Endothelial cell of umbilical vein (primary cell): ENCODE results near the gene SEMA4A. TPM values are rescaled to one million over a fixed set of nuclear protein-coding genes. Genes with fewer than 3 reads are reported as not detected.

Source experiments
- BruUV-seq: library from RNA; stranded (reverse); fragments of 400-500 nt; replicated peaks from 2 replicates; lab custom pipeline; 2021; lab: Mats Ljungman, UMichigan
- CTCF ChIA-PET: fragments of 300-600, 350-600 bp; sonication (Branson Sonifier 250); formaldehyde crosslinking; loops from one replicate; lab custom pipeline; 2021; ENCODE audit warnings: antibody characterized with exemption, inconsistent platforms; lab: Charles Lee
- POLR2A ChIA-PET: fragments of 300-600, 350-600 bp; sonication (Branson Sonifier 250); formaldehyde crosslinking; loops from one replicate; lab custom pipeline; 2021; ENCODE audit warnings: antibody characterized with exemption, inconsistent platforms; lab: Charles Lee
- DNase-seq: peaks from one replicate; pipeline ENCODE4 v3.0.0-alpha.2; 2011; ENCODE audit warnings: low read depth, low spot score
- FAIRE-seq: peaks from 2 replicates; lab custom pipeline; 2011; peaks lifted over from hg19 to GRCh38; lab: Jason Lieb, UNC
- H2AFZ ChIP-seq: 2 replicates; pipeline ENCODE4 v1.6.0; 2012; ENCODE audit warnings: low read depth, low read length, control low read depth, inconsistent platforms
- H3K27ac ChIP-seq: 2 replicates; pipeline ENCODE4 v1.5.1; 2011; ENCODE audit warnings: low read depth, mild to moderate bottlenecking, control low read depth, low read length, moderate library complexity; ENCODE audit not compliant: insufficient read depth
- H3K27me3 ChIP-seq, 2 experiments: 2 replicates each; pipeline versions ENCODE4 v1.6.0 to v1.6.1; 2011; ENCODE audit warnings: low read length in 2 of 2, mixed read lengths in 1 of 2; ENCODE audit not compliant: control insufficient read depth in 2 of 2, insufficient read depth in 2 of 2
- H3K36me3 ChIP-seq, 2 experiments: 2 replicates in 1 of 2; 3 replicates in 1 of 2; pipeline ENCODE4 v1.5.1; 2011; ENCODE audit warnings: low read length in 2 of 2, mild to moderate bottlenecking in 1 of 2, moderate library complexity in 1 of 2; ENCODE audit not compliant: control insufficient read depth in 2 of 2, insufficient read depth in 2 of 2; ENCODE audit errors: extremely low read depth in 1 of 2
- H3K4me1 ChIP-seq: 3 replicates; pipeline ENCODE4 v1.5.1; 2011; ENCODE audit warnings: mild to moderate bottlenecking, low read length; ENCODE audit not compliant: control insufficient read depth, insufficient read depth; ENCODE audit errors: extremely low read depth
- H3K4me2 ChIP-seq: 2 replicates; pipeline ENCODE4 v1.6.1; 2011; ENCODE audit warnings: low read length, control low read depth, mixed read lengths; ENCODE audit not compliant: insufficient read depth
- H3K4me3 ChIP-seq, 3 experiments: fragments of 200-600 bp in 1 of 3; sonication (generic), shearing (Covaris generic) in 1 of 3; replicated peaks in 1 of 3; 2 replicates each; pipeline ENCODE4 v1.5.1; 2011 to 2016; ENCODE audit warnings: control low read depth in 3 of 3, low read length in 3 of 3, mild to moderate bottlenecking in 2 of 3, inconsistent platforms in 1 of 3, low read depth in 1 of 3, moderate library complexity in 1 of 3; ENCODE audit not compliant: insufficient read depth in 1 of 3
- H3K79me2 ChIP-seq: 2 replicates; pipeline ENCODE4 v1.6.0; 2012; ENCODE audit warnings: low read length, inconsistent platforms; ENCODE audit not compliant: control insufficient read depth, insufficient read depth
- H3K9ac ChIP-seq: replicated peaks from 2 replicates; pipeline ENCODE3; 2011; ENCODE audit warnings: low read length, control low read depth; ENCODE audit not compliant: insufficient read depth; ENCODE audit errors: extremely low read depth
- H3K9me1 ChIP-seq: replicated peaks from 3 replicates; pipeline ENCODE4 v1.6.0; 2011; ENCODE audit warnings: mild to moderate bottlenecking, low read length; ENCODE audit not compliant: control insufficient read depth, insufficient read depth; ENCODE audit errors: extremely low read depth
- H3K9me3 ChIP-seq: replicated peaks from 2 replicates; pipeline ENCODE4 v1.5.1; 2012; ENCODE audit warnings: low read length, inconsistent platforms; ENCODE audit not compliant: control insufficient read depth, insufficient read depth
- H4K20me1 ChIP-seq: replicated peaks from 2 replicates; pipeline ENCODE3; 2011; ENCODE audit warnings: mild to moderate bottlenecking, low read length; ENCODE audit not compliant: control insufficient read depth, insufficient read depth; ENCODE audit errors: extremely low read depth
- CTCF ChIP-seq, 2 donors: IDR thresholded peaks; 1 replicate in 1 of 2; 2 replicates in 1 of 2; pipeline ENCODE4 v1.5.1; 2011; ENCODE audit warnings: low read length in 2 of 2, mild to moderate bottlenecking in 2 of 2, moderate library complexity in 2 of 2, control low read depth in 1 of 2, inconsistent platforms in 1 of 2, low read depth in 1 of 2; ENCODE audit not compliant: insufficient read depth in 1 of 2; ENCODE audit errors: extremely low read depth in 1 of 2
- EZH2 ChIP-seq: IDR thresholded peaks from 2 replicates; pipeline ENCODE4 v1.6.1; 2012; ENCODE audit warnings: borderline replicate concordance, low read depth, mild to moderate bottlenecking, moderate library complexity, low read length, inconsistent platforms; ENCODE audit not compliant: severe bottlenecking
- FOS ChIP-seq: IDR thresholded peaks from 2 replicates; pipeline ENCODE4 v1.6.1; 2011; ENCODE audit warnings: mild to moderate bottlenecking, low read length, moderate library complexity, borderline replicate concordance; ENCODE audit not compliant: insufficient read depth
- GATA2 ChIP-seq: IDR thresholded peaks from 2 replicates; pipeline ENCODE4 v1.7.0; 2011; ENCODE audit warnings: low read depth, mild to moderate bottlenecking, moderate library complexity, mixed read lengths, low read length; ENCODE audit not compliant: insufficient read length, insufficient read depth
- JUN ChIP-seq: IDR thresholded peaks from 2 replicates; pipeline ENCODE4 v1.6.1; 2011; ENCODE audit warnings: borderline replicate concordance, low read depth; ENCODE audit not compliant: insufficient read length, insufficient read depth
- MAX ChIP-seq: IDR thresholded peaks from 2 replicates; pipeline ENCODE4 v1.6.1; 2011; ENCODE audit not compliant: insufficient read depth, insufficient read length
- MYC ChIP-seq: IDR thresholded peaks from one replicate; pipeline ENCODE4 v1.6.1; 2011; ENCODE audit warnings: mild to moderate bottlenecking, low read depth, low read length
- POLR2A ChIP-seq: IDR thresholded peaks from 2 replicates; pipeline ENCODE4 v1.6.1; 2012; ENCODE audit warnings: low read depth, mild to moderate bottlenecking, control low read depth, low read length
- POLR2AphosphoS5 ChIP-seq: IDR thresholded peaks from 2 replicates; pipeline ENCODE4 v1.6.1; 2012; ENCODE audit warnings: low read depth, mild to moderate bottlenecking, control low read depth, low read length, moderate library complexity; ENCODE audit not compliant: insufficient read depth
- dilution Hi-C: fragments of 300-500 bp; cut with MboI; formaldehyde crosslinking; loops from one replicate; pipeline ENCODE4 v1.15.0; 2019; ENCODE audit warnings: low sequenced_read_pairs; ENCODE audit not compliant: extremely low pct_ligation_motif_present
- intact Hi-C: fragments of 100-400 bp; cut with micrococcal nuclease; formaldehyde crosslinking; loops from one replicate; pipeline ENCODE4 v1.10.0; 2022
- polyA plus RNA-seq, 4 experiments: library from polyadenylated mRNA; depleted of rRNA in 3 of 4; stranded (reverse) in 3 of 4; unstranded in 1 of 4; fragments of >200 nt; gene quantifications; 2 replicates each; pipeline versions ENCODE4 v1.2.1 to v1.2.3, GENCODE V29; 2011 to 2012; ENCODE audit warnings: missing spikeins in 1 of 4
- total RNA-seq: library from RNA; stranded (reverse); gene quantifications from 2 replicates; pipeline ENCODE4 v1.2.3, GENCODE V29; 2021

Gene SEMA4A
- total and polyA plus RNA-seq, 2 donors (not counting 3 experiments of a cell fraction or from before 2014, with no cell fraction given) = 1.5 to 1.6 TPM

- DNase-seq = no peak
- peak overlapping the region; percentile 68 for H3K4me2 ChIP-seq
- H3K9me3 ChIP-seq = no peaks in the 10 kb centered on the region
- no peaks in the 10 kb centered on the region for H3K27me3 ChIP-seq
- CTCF ChIA-PET = interaction anchor here (1.0 to 13.3 kb wide), 3 partner anchors 11 to 107 kb away, joined by 3 to 283 read pairs (median 51); no protein-coding TSS in a partner anchor
- H3K36me3 ChIP-seq = peaks cover 0 to 4% of the 10 kb centered on the region in 2 experiments
- H4K20me1 ChIP-seq = no peaks in the 10 kb centered on the region
- BruUV-seq = no TSS peak
- H3K4me1 ChIP-seq = peaks cover 54% of the 10 kb centered on the region
- intact Hi-C loops (no loop called here), dilution Hi-C loops (no loop called here)
- peak overlapping the region; percentile 9 for H3K27ac ChIP-seq
- H3K9ac ChIP-seq = peak overlapping the region; percentile 20
- FAIRE-seq = peak; percentile 76
- peak overlapping the region in 2 of 3 experiments; percentile 5 to 41 for H3K4me3 ChIP-seq
- POLR2A ChIA-PET = no interaction called here
- H3K9me1 ChIP-seq = no peaks in the 10 kb centered on the region
- no peak overlapping the region for H2AFZ ChIP-seq
- peaks cover 78% of the 10 kb centered on the region for H3K79me2 ChIP-seq
- TF ChIP-seq JUN (no peak), POLR2AphosphoS5 (no peak), MAX (no peak), GATA2 (no peak), FOS (no peak), CTCF (IDR thresholded peaks at IDR 0.05; ENCODE audit: extremely low read depth in 1 of 2, insufficient read depth in 1 of 2, low read depth in 1 of 2, low read length in 2 of 2) (no peak), MYC (no peak), POLR2A (no peak), EZH2 (no peak)
Observed at GRCh38 chr1:156117414-156118176, 35.8 kb upstream of the SEMA4A start.
